K562 (cell line): Measurements from ENCODE around the gene NOX1. TPM values are rescaled to one million over a fixed set of nuclear protein-coding genes. Genes with fewer than 3 reads are reported as not detected.

Source experiments
- ATAC-seq: fragments of 200-7000 bp; cut with Tn5 transposase; 3 replicates; pipeline ENCODE4 v1.9.1; 2020; ENCODE audit warnings: moderate library complexity
- BruUV-seq: library from RNA; stranded (reverse); fragments of 400-500 nt; replicated peaks from 2 replicates; lab custom pipeline; 2021; lab: Mats Ljungman, UMichigan
- CTCF ChIA-PET: fragments of 300-600 bp; formaldehyde crosslinking; extraction: SDS; loops from one replicate; lab custom pipeline; 2021; ENCODE audit warnings: low intra/inter-chr PET ratio; lab: Yijun Ruan, JAX
- POLR2A ChIA-PET: fragments of 300-600, 350-650 bp; sonication (Branson Sonifier 250); formaldehyde crosslinking; extraction: SDS; loops from one replicate; lab custom pipeline; 2021; ENCODE audit warnings: antibody characterized with exemption, inconsistent platforms; lab: Yijun Ruan, JAX
- DNase-seq, 4 experiments: peaks; one replicate each; pipeline versions ENCODE4 v3.0.0 to v3.0.0-alpha.2; 2011 to 2018; ENCODE audit warnings: low spot score in 3 of 4, mixed read lengths in 3 of 4; ENCODE audit errors: extremely low read depth in 1 of 4
- FAIRE-seq: peaks from 2 replicates; lab custom pipeline; 2011; peaks lifted over from hg19 to GRCh38; lab: Jason Lieb, UNC
- H2AFZ ChIP-seq: 2 replicates; pipeline ENCODE4 v1.6.0; 2011; ENCODE audit warnings: low read depth, low read length, control low read depth, inconsistent platforms
- H3K27ac ChIP-seq: fragments of 200-600 bp; 3 replicates; pipeline ENCODE4 v1.8.0; 2011; ENCODE audit warnings: low read depth, mild to moderate bottlenecking, control low read depth, inconsistent platforms, low read length, moderate library complexity, mixed read lengths; ENCODE audit errors: extremely low read depth
- H3K27me3 ChIP-seq, 2 experiments: fragments of 300-600 bp in 1 of 2; 2 replicates in 1 of 2; 3 replicates in 1 of 2; pipeline versions ENCODE4 v1.6.0 to v1.8.0; 2011; ENCODE audit warnings: inconsistent platforms in 2 of 2, low read length in 2 of 2, mild to moderate bottlenecking in 1 of 2, mixed read lengths in 1 of 2, moderate library complexity in 1 of 2; ENCODE audit not compliant: control insufficient read depth in 2 of 2, insufficient read depth in 2 of 2
- H3K36me3 ChIP-seq: fragments of 300-600 bp; 3 replicates; pipeline ENCODE4 v1.8.0; 2011; ENCODE audit warnings: mild to moderate bottlenecking, low read length, inconsistent platforms; ENCODE audit not compliant: control insufficient read depth, insufficient read depth
- H3K4me1 ChIP-seq, 2 experiments: fragments of 200-600 bp in 1 of 2; replicated peaks in 1 of 2; 2 replicates in 1 of 2; 3 replicates in 1 of 2; pipeline versions ENCODE4 v1.5.1 to v1.8.0; 2011; ENCODE audit warnings: inconsistent platforms in 2 of 2, low read length in 2 of 2, mild to moderate bottlenecking in 1 of 2, mixed read lengths in 1 of 2, moderate library complexity in 1 of 2; ENCODE audit not compliant: control insufficient read depth in 2 of 2, insufficient read depth in 2 of 2
- H3K4me2 ChIP-seq: 2 replicates; pipeline ENCODE4 v1.6.1; 2011; ENCODE audit warnings: low read length, control low read depth, inconsistent platforms, mixed read lengths; ENCODE audit not compliant: insufficient read depth
- H3K4me3 ChIP-seq: fragments of 200-600 bp; sonication (generic), shearing (Covaris generic); 2 replicates; pipeline ENCODE4 v1.5.1; 2016; ENCODE audit warnings: control low read depth, inconsistent platforms
- H3K79me2 ChIP-seq: fragments of 200-600 bp; 3 replicates; pipeline ENCODE4 v1.8.0; 2011; ENCODE audit warnings: low read length, inconsistent platforms; ENCODE audit not compliant: control insufficient read depth, insufficient read depth
- H3K9ac ChIP-seq, 2 experiments: 2 replicates each; pipeline versions ENCODE4 v1.6.0 to v1.6.1; 2011; ENCODE audit warnings: low read depth in 2 of 2, low read length in 2 of 2, control low read depth in 1 of 2, inconsistent platforms in 1 of 2, mild to moderate bottlenecking in 1 of 2, mixed read lengths in 1 of 2; ENCODE audit not compliant: insufficient read depth in 1 of 2
- H3K9me1 ChIP-seq: one replicate; pipeline ENCODE4 v1.6.0; 2011; ENCODE audit warnings: inconsistent platforms, mild to moderate bottlenecking, low read length, moderate library complexity; ENCODE audit not compliant: control insufficient read depth, insufficient read depth
- H3K9me3 ChIP-seq: replicated peaks from 2 replicates; pipeline ENCODE4 v1.5.1; 2011; ENCODE audit warnings: low read depth, low read length, inconsistent platforms; ENCODE audit not compliant: control insufficient read depth, insufficient read depth
- H4K20me1 ChIP-seq: replicated peaks from 2 replicates; pipeline ENCODE4 v1.6.1; 2011; ENCODE audit warnings: low read length, inconsistent platforms, mixed read lengths; ENCODE audit not compliant: control insufficient read depth, insufficient read depth
- ADNP ChIP-seq: fragments of 200-800 bp; sonication (Bioruptor generic); IDR thresholded peaks from 2 replicates; pipeline ENCODE4 v1.6.1; 2016; ENCODE audit warnings: missing genetic modification characterization, missing compliant biosample characterization
- L3MBTL2 ChIP-seq: fragments of 450-650 bp; IDR thresholded peaks from 2 replicates; pipeline ENCODE4 v1.6.1; 2016; ENCODE audit warnings: mild to moderate bottlenecking, moderate library complexity
- NR3C1 ChIP-seq: sonication (generic); formaldehyde crosslinking; IDR thresholded peaks from 2 replicates; pipeline ENCODE4 v1.8.1; 2022; ENCODE audit warnings: missing genetic modification reagents
- SMAD3 ChIP-seq: fragments of 450-650 bp; formaldehyde crosslinking; conservative IDR thresholded peaks from 2 replicates; pipeline ENCODE4 v1.4.0; 2020; ENCODE audit warnings: mild to moderate bottlenecking
- ZC3H8 ChIP-seq: fragments of 450-650 bp; IDR thresholded peaks from 2 replicates; pipeline ENCODE4 v1.6.1; 2017
- ZNF512 ChIP-seq: IDR thresholded peaks from 2 replicates; pipeline ENCODE4 v1.6.1; 2016; ENCODE audit warnings: missing genetic modification characterization, missing compliant biosample characterization
- ZZZ3 ChIP-seq: fragments of 450-650 bp; IDR thresholded peaks from 2 replicates; pipeline ENCODE4 v1.6.1; 2016; ENCODE audit warnings: antibody characterized with exemption, mild to moderate bottlenecking, moderate library complexity
- WGBS: fragments of 100-300 bp; shearing (Covaris generic); methylation state at CpG from one replicate; pipeline ENCODE4 v1.1.6; 2016; ENCODE audit warnings: low coverage, mixed read lengths; ENCODE audit not compliant: insufficient coverage; ENCODE audit errors: missing lambda C conversion rate; 5-methylcytosine and 5-hydroxymethylcytosine counted together
- in situ Hi-C: fragments of 300-500 bp; cut with MboI; formaldehyde crosslinking; loops from 4 replicates; pipeline ENCODE4 v1.15.0; 2018; ENCODE audit warnings: inconsistent platforms, mixed read lengths
- intact Hi-C: fragments of 100-400 bp; cut with micrococcal nuclease; formaldehyde crosslinking; loops from 2 replicates; pipeline ENCODE4 v1.14.2; 2022
- polyA plus RNA-seq, 8 experiments: library from polyadenylated mRNA; depleted of rRNA in 4 of 8; stranded (reverse) in 5 of 8; unstranded in 3 of 8; fragments of >200 nt; fragmentation: Nextera tagmentation in 2 of 8; fragmentation: Illumina TruSeq in 1 of 8; extraction: Ambion mirVana in 2 of 8; extraction: Trizol in 1 of 8; gene quantifications; 2 replicates each; pipeline versions ENCODE4 v1.2.1 to v1.2.3, GENCODE V29; 2011 to 2014; ENCODE audit warnings: inconsistent platforms in 1 of 8, missing spikeins in 1 of 8
- total RNA-seq, 7 experiments: library from RNA; depleted of rRNA in 6 of 7; stranded (reverse); fragments of >200 nt in 6 of 7; fragmentation: Illumina TruSeq in 2 of 7; extraction: Trizol in 2 of 7; gene quantifications; 2 replicates each; pipeline versions ENCODE4 v1.2.1 to v1.2.3, GENCODE V29; 2011 to 2021; ENCODE audit warnings: low replicate concordance in 1 of 7

The NOX1 gene
- total and polyA plus RNA-seq, 9 of the 15 experiments (the other 6 are each of a cell fraction or from before 2014, with no cell fraction given) = 0.01 TPM; not detected in 8

GRCh38 chrX:100852810-100853209, 21.3 kb downstream of the NOX1 start:
- no peaks in the 10 kb centered on the region for H3K36me3 ChIP-seq
- H3K4me2 ChIP-seq = no peak overlapping the region
- ChIA-PET POLR2A (no interaction called here), CTCF (no interaction called here)
- no peaks in the 10 kb centered on the region for H3K9me3 ChIP-seq
- H3K9me1 ChIP-seq = no peaks in the 10 kb centered on the region
- intact Hi-C loops (no loop called here), in situ Hi-C loops (no loop called here)
- WGBS = 0% methylated on average over 2 of the region's 2 CpGs
- no peak for TF ChIP-seq ZC3H8
- no peak for TF ChIP-seq SMAD3
- peak; percentile 66; the same call in 1 of the 2 replicates for TF ChIP-seq ZNF512
- no peak for TF ChIP-seq ZZZ3
- no peak for TF ChIP-seq ADNP
- TF ChIP-seq NR3C1 = no peak
- TF ChIP-seq L3MBTL2 = no peak
- no peak overlapping the region for H3K27ac ChIP-seq
- no peak for DNase-seq
- no peaks in the 10 kb centered on the region for H4K20me1 ChIP-seq
- H3K4me3 ChIP-seq = no peak overlapping the region
- H2AFZ ChIP-seq = no peak overlapping the region
- H3K27me3 ChIP-seq = no peaks in the 10 kb centered on the region
- BruUV-seq = no TSS peak
- ATAC-seq = no peak
- H3K4me1 ChIP-seq = no peaks in the 10 kb centered on the region
- H3K9ac ChIP-seq = no peak overlapping the region
- FAIRE-seq = no peak
- H3K79me2 ChIP-seq = no peaks in the 10 kb centered on the region
